Stimulated activated CD8-positive, alpha-beta memory T cell treated with anti-CD3 and anti-CD28 coated beads, Interleukin-4, amount 100 ng/mL, for 1 hour (primary cell): ENCODE measurements around the gene TICAM1.
"Not testable (repeated sequence)": the region's sequence is repeated elsewhere in the genome, so short reads cannot be mapped to it uniquely, and the experiment has no call there.

ENCODE experiments used
- DNase-seq, 2 donors: peaks; one replicate each; pipeline ENCODE4 v3.0.0-alpha.2; 2020; ENCODE audit warnings: low read depth in 2 of 2, low spot score in 1 of 2

TICAM1 gene

GRCh38 chr19:4831304-4831978 lies at the start of gene TICAM1:
Gene TICAM1, minus strand, starts transcription at chr19:4831712. Its CDS starts 13,335 bp downstream, at chr19:4818377.
- DNase-seq = peak; percentile 35 to 57

- DNase-seq = no peak
Observed at GRCh38 chr19:4879041-4879440, 47.5 kb upstream of the TICAM1 start.

GRCh38 chr19:4878491-4878968 lies 47.0 kb upstream of the TICAM1 start:
- DNase-seq = no peak

GRCh38 chr19:4877753-4878490 lies 46.4 kb upstream of the TICAM1 start:
- no peak for DNase-seq

- no peak for DNase-seq
Observed at GRCh38 chr19:4873930-4874329, 42.4 kb upstream of the TICAM1 start.

- no peak for DNase-seq
Observed at GRCh38 chr19:4871711-4872110, 40.2 kb upstream of the TICAM1 start.

GRCh38 chr19:4870025-4870700 lies 38.7 kb upstream of the TICAM1 start:
- DNase-seq = no peak

- DNase-seq = no peak
Observed at GRCh38 chr19:4868286-4868834, 36.8 kb upstream of the TICAM1 start.

- DNase-seq = peak; percentile 83 to 84
Observed at GRCh38 chr19:4867534-4868285, 36.2 kb upstream of the TICAM1 start, which contains the start of gene PLIN3. Gene PLIN3, minus strand, starts transcription at chr19:4867667. Its CDS starts 6,273 bp downstream, at chr19:4861394.

- peak in 1 of 2 donors; percentile 14 for DNase-seq
Observed at GRCh38 chr19:4866595-4867424, 35.3 kb upstream of the TICAM1 start.

GRCh38 chr19:4861147-4861546 lies 29.6 kb upstream of the TICAM1 start:
- DNase-seq = no peak

- DNase-seq = no peak
Observed at GRCh38 chr19:4859697-4860096, 28.2 kb upstream of the TICAM1 start.

GRCh38 chr19:4856468-4856867 lies 25.0 kb upstream of the TICAM1 start:
- not testable (repeated sequence) for DNase-seq

GRCh38 chr19:4853506-4853905 lies 22.0 kb upstream of the TICAM1 start:
- not testable (repeated sequence) for DNase-seq

- DNase-seq = no peak
Observed at GRCh38 chr19:4852484-4852883, 21.0 kb upstream of the TICAM1 start.

- peak; percentile 52 to 63 for DNase-seq
Observed at GRCh38 chr19:4851551-4852290, 20.2 kb upstream of the TICAM1 start.

- DNase-seq = no peak
Observed at GRCh38 chr19:4849019-4849418, 17.5 kb upstream of the TICAM1 start.

GRCh38 chr19:4847190-4847973 lies 15.9 kb upstream of the TICAM1 start:
- no peak for DNase-seq
